Heart left ventricle (tissue), 16 donors: ENCODE data around the gene FADS6. TPM values are rescaled to one million over a fixed set of nuclear protein-coding genes. Genes with fewer than 3 reads are reported as not detected.

ENCODE experiments used
- ATAC-seq, 4 donors: fragments of 200-7000 bp; cut with Tn5 transposase; one replicate each; pipeline ENCODE4 v1.9.1; 2020 to 2022; ENCODE audit warnings: moderate library complexity in 4 of 4, mild to moderate bottlenecking in 3 of 4, moderate number of reproducible peaks in 1 of 4
- DNase-seq, 5 donors: peaks; one replicate each; pipeline ENCODE4 v3.0.0-alpha.2; 2020
- H3K27ac ChIP-seq, 12 donors: fragments of 200-600 bp; sonication (generic) in 4 of 12; one replicate each; pipeline versions ENCODE4 v1.5.0 to v1.8.0; 2016 to 2022; ENCODE audit warnings: mild to moderate bottlenecking in 2 of 12
- H3K27me3 ChIP-seq, 9 donors: fragments of 200-600 bp; sonication (generic) in 2 of 9; one replicate each; pipeline versions ENCODE4 v1.5.1 to v1.8.0; 2016 to 2022; ENCODE audit warnings: mild to moderate bottlenecking in 3 of 9
- H3K36me3 ChIP-seq, 9 donors: fragments of 200-600 bp; sonication (generic) in 2 of 9; one replicate each; pipeline versions ENCODE4 v1.5.0 to v1.8.0; 2018 to 2022; ENCODE audit warnings: mild to moderate bottlenecking in 2 of 9
- H3K4me1 ChIP-seq, 12 donors: fragments of 200-600 bp; sonication (generic) in 4 of 12; one replicate each; pipeline versions ENCODE4 v1.5.0 to v1.8.0; 2016 to 2022; ENCODE audit warnings: mild to moderate bottlenecking in 3 of 12
- H3K4me3 ChIP-seq, 12 donors: fragments of 200-600 bp; sonication (generic) in 4 of 12; one replicate each; pipeline versions ENCODE4 v1.5.0 to v1.8.0; 2017 to 2022; ENCODE audit warnings: mild to moderate bottlenecking in 9 of 12, moderate library complexity in 4 of 12
- H3K9me3 ChIP-seq, 12 donors: fragments of 200-600 bp; sonication (generic) in 4 of 12; one replicate each; pipeline versions ENCODE4 v1.5.0 to v1.8.0; 2016 to 2022; ENCODE audit warnings: mild to moderate bottlenecking in 1 of 12
- CTCF ChIP-seq, 12 donors: fragments of 200-600 bp; sonication (generic) in 4 of 12; IDR thresholded peaks; one replicate each; pipeline versions ENCODE4 v1.5.0 to v1.8.0; 2018 to 2022; ENCODE audit warnings: antibody characterized with exemption in 12 of 12, mild to moderate bottlenecking in 5 of 12
- POLR2A ChIP-seq, 2 donors: fragments of 450-650 bp; IDR thresholded peaks; one replicate each; pipeline ENCODE4 v1.6.1; 2017; ENCODE audit warnings: antibody characterized with exemption in 2 of 2, mild to moderate bottlenecking in 2 of 2, moderate library complexity in 2 of 2
- WGBS, 4 donors: extraction: QIAGEN DNeasy Blood & Tissue Kit in 2 of 4; methylation state at CpG; one replicate each; pipeline versions ENCODE4 v1.1.5 to v1.1.7; 2013 to 2018; 5-methylcytosine and 5-hydroxymethylcytosine counted together
- intact Hi-C, 10 donors: fragments of 100-400 bp; cut with DNase I; formaldehyde crosslinking; loops; one replicate each; pipeline versions ENCODE4 v1.11.1 to v1.14.2; 2022
- long read RNA-seq, 3 donors: library from polyadenylated mRNA; unstranded; transcript quantifications; one replicate each; pipeline ENCODE4 v2.0.0, GENCODE V29; 2020 to 2021
- polyA plus RNA-seq, 2 donors: library from polyadenylated mRNA; stranded (reverse); fragments of 200-250 nt; gene quantifications; one replicate each; pipeline ENCODE4 v1.2.3, GENCODE V29; 2013
- total RNA-seq, 9 donors: library from RNA; depleted of rRNA in 2 of 9; stranded (reverse); fragments of >200 nt in 2 of 9; fragmentation: NEBNext Ultra II Directional in 3 of 9; extraction: Animal tissue kit (Norgen Biotek cat#: 25700) in 3 of 9; gene quantifications; one replicate each; pipeline versions ENCODE4 v1.1.0 to v1.2.4, GENCODE V29; 2016 to 2023
- donor health status: ischemic (EF 13 %, LVEDD 7.1; RV severe dilation, severe dysfunction).
- donor health status: healthy with polysubstance abuse.
- donor health status: DM: no; HTN: yes; CAD: no.
- donor health status: DM: no; HTN: no; CAD: no.
- donor health status: ischemic (EF 25% LVEDD 6.9; RV normal size, moderate dysfunction).
- donor health status: ischemic (EF 25% LVEDD 5.7; RV mildly dilated, moderate dysfunction).
- donor health status: healthy.
- donor health status: DM: yes; HTN: yes; CAD: no.
- donor health status: ischemic (EF 35%, LVEDD 5.7; RV mildly dilated, moderate dysfunction).
- donor health status: nonischemic (EF 11% LVEDD 7.7; RV severe dilation, severe dysfunction).
- donor health status: DM: yes; HTN: yes; CAD: no.
- donor health status: PGD.
- donor health status: ischemic (EF 29% LVEDD 5.4; RV normal size, mild dysfunction).
- donor health status: nonischemic (EF 23%, LVEDD 6.1; RV moderate dilation, normal function).

Gene FADS6
- not detected for total RNA-seq
- polyA plus RNA-seq: not detected
- long read RNA-seq, donor 1: 0 reads
- long read RNA-seq, donor 2: 0 reads
- long read RNA-seq, donor 3: 0 reads

GRCh38 chr17:74892974-74893911 is at the start of gene FADS6:
Gene FADS6, minus strand, starts transcription at chr17:74893633. Its CDS starts 38 bp downstream, at chr17:74893595.
- H3K36me3 ChIP-seq: no peaks in the 10 kb centered on the region
- intact Hi-C loops: no loop called here
- peak within 1 kb of the TSS in 10 of 12 donors; percentile 13 to 46 (median 36) for H3K4me3 ChIP-seq
- H3K9me3 ChIP-seq: no peaks in the 10 kb centered on the region
- H3K27me3 ChIP-seq: peaks cover 21 to 63% (median 40%) of the 10 kb centered on the region in 9 donors
- peak in 1 of 4 donors; percentile 43 for ATAC-seq
- TF ChIP-seq POLR2A (IDR thresholded peaks at IDR 0.05) (no peak), CTCF (IDR thresholded peaks at IDR 0.05) (no peak)
- 2 to 6% (median 4%) methylated on average over 47 to 86 of the region's 86 CpGs for WGBS, 4 donors
- no peak for DNase-seq
- no peak within 1 kb of the TSS for H3K27ac ChIP-seq
- H3K4me1 ChIP-seq: peaks cover 0 to 12% (median 8%) of the 10 kb centered on the region in 12 donors

GRCh38 chr17:74941128-74941725 is 47.8 kb upstream of the FADS6 start:
- no peak overlapping the region for H3K4me3 ChIP-seq
- ATAC-seq (no peak), DNase-seq (no peak)
- no peaks in the 10 kb centered on the region for H3K9me3 ChIP-seq
- peaks cover 15 to 67% (median 28%) of the 10 kb centered on the region in 9 donors for H3K27me3 ChIP-seq
- no peak for TF ChIP-seq CTCF (IDR thresholded peaks at IDR 0.05)
- TF ChIP-seq POLR2A (IDR thresholded peaks at IDR 0.05): no peak
- H3K4me1 ChIP-seq: peaks cover 0 to 3% (median 0%) of the 10 kb centered on the region in 12 donors
- 70 to 87% (median 78%) methylated on average over 10 to 21 of the region's 21 CpGs for WGBS, 4 donors
- no peak overlapping the region for H3K27ac ChIP-seq
- intact Hi-C loops: no loop called here
- H3K36me3 ChIP-seq: no peaks in the 10 kb centered on the region

- H3K27me3 ChIP-seq: peaks cover 28 to 72% (median 45%) of the 10 kb centered on the region in 9 donors
- intact Hi-C loops: no loop called here
- H3K27ac ChIP-seq: no peak overlapping the region
These were observed 46.1 kb upstream of the FADS6 start for GRCh38 chr17:74939534-74939933.

More at GRCh38 chr17:74939534-74939933, 46.1 kb upstream of the FADS6 start:
- H3K4me1 ChIP-seq: peaks cover 0 to 12% (median 0%) of the 10 kb centered on the region in 12 donors
- no peaks in the 10 kb centered on the region for H3K9me3 ChIP-seq
- ATAC-seq: no peak
- H3K36me3 ChIP-seq: no peaks in the 10 kb centered on the region
- no peak for DNase-seq
- WGBS, 4 donors: 42 to 51% (median 49%) methylated on average over 8 of the region's 8 CpGs
- no peak for TF ChIP-seq POLR2A (IDR thresholded peaks at IDR 0.05)
- TF ChIP-seq CTCF (IDR thresholded peaks at IDR 0.05): no peak
- H3K4me3 ChIP-seq: no peak overlapping the region
